Measurements from ENCODE around the gene ABLIM1. TPM values are rescaled to one million over a fixed set of nuclear protein-coding genes. Genes with fewer than 3 reads are reported as not detected.

ABLIM1 gene
- total RNA-seq, 1 experiment from 2014 or later: 62.1 TPM

- TF ChIP-seq ZSCAN18 (CRISPR knock-in tag; IDR thresholded peaks at IDR 0.05) (no peak), ZNF281 (CRISPR knock-in tag; IDR thresholded peaks at IDR 0.05) (no peak), ATF1 (CRISPR knock-in tag; IDR thresholded peaks at IDR 0.05) (no peak), ZNF121 (CRISPR knock-in tag; IDR thresholded peaks at IDR 0.05) (no peak), NFYB (CRISPR knock-in tag; conservative IDR thresholded peaks at IDR 0.05; ENCODE audit: low read depth) (no peak), ZNF512 (CRISPR knock-in tag; IDR thresholded peaks at IDR 0.05; ENCODE audit: borderline replicate concordance) (no peak)
Observed at GRCh38 chr10:114458216-114458920, 199.7 kb downstream of the ABLIM1 start (continued).

DNA sequence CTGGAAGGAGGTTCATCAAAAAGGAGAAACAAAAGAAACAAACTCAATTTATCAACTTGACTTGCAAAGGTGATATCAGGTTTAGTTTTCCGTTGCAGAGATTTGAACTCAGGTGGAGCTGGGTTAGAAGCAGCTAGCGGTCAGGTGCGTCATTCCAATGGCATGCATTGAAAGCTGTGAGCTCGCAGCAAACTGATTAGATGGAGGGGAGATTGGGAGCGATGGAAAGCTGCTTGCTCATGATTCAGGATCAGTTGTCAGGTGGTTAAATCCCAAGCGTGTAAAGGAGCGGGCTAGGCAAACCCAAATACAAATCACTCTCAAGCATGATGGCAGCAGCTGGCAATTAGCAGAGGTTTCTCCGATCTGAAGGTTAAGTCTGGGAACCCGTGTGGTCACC, 204.5 kb downstream of the ABLIM1 start:
- Mint-ChIP-seq H3K27ac (no peak overlapping the region), H3K4me3 (no peak overlapping the region), H3K9me3 (peaks cover 3% of the 10 kb centered on the region; the same call in 1 of the 2 replicates), H3K4me1 (peaks cover 16% of the 10 kb centered on the region), H3K36me3 (peaks cover 15% of the 10 kb centered on the region), H3K27me3 (ENCODE audit: low read depth) (no peaks in the 10 kb centered on the region)
- CTCF ChIA-PET: interaction anchor here (1.0 to 3.4 kb wide), 2 partner anchors 65 to 150 kb away, joined by 3 to 14 read pairs; no protein-coding TSS in a partner anchor
- DNase-seq (ENCODE audit: low spot score): no peak
- POLR2A ChIA-PET: no interaction called here
- no peak for TF ChIP-seq FOXK1 (CRISPR knock-in tag; IDR thresholded peaks at IDR 0.05)
- TF ChIP-seq, protein P1, sequence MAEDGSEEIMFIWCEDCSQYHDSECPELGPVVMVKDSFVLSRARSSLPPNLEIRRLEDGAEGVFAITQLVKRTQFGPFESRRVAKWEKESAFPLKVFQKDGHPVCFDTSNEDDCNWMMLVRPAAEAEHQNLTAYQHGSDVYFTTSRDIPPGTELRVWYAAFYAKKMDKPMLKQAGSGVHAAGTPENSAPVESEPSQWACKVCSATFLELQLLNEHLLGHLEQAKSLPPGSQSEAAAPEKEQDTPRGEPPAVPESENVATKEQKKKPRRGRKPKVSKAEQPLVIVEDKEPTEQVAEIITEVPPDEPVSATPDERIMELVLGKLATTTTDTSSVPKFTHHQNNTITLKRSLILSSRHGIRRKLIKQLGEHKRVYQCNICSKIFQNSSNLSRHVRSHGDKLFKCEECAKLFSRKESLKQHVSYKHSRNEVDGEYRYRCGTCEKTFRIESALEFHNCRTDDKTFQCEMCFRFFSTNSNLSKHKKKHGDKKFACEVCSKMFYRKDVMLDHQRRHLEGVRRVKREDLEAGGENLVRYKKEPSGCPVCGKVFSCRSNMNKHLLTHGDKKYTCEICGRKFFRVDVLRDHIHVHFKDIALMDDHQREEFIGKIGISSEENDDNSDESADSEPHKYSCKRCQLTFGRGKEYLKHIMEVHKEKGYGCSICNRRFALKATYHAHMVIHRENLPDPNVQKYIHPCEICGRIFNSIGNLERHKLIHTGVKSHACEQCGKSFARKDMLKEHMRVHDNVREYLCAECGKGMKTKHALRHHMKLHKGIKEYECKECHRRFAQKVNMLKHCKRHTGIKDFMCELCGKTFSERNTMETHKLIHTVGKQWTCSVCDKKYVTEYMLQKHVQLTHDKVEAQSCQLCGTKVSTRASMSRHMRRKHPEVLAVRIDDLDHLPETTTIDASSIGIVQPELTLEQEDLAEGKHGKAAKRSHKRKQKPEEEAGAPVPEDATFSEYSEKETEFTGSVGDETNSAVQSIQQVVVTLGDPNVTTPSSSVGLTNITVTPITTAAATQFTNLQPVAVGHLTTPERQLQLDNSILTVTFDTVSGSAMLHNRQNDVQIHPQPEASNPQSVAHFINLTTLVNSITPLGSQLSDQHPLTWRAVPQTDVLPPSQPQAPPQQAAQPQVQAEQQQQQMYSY (CRISPR knock-in tag; IDR thresholded peaks at IDR 0.05): no peak
- TF ChIP-seq FOXP1 (CRISPR knock-in tag; IDR thresholded peaks at IDR 0.05; ENCODE audit: borderline replicate concordance): no peak
- no peak for TF ChIP-seq CREM (CRISPR knock-in tag; IDR thresholded peaks at IDR 0.05)
- no peak for TF ChIP-seq NFATC4 (CRISPR knock-in tag; IDR thresholded peaks at IDR 0.05)
- TF ChIP-seq IRF2 (CRISPR knock-in tag; IDR thresholded peaks at IDR 0.05; ENCODE audit: borderline replicate concordance, low read depth): no peak
- no peak for TF ChIP-seq GTF2I (CRISPR knock-in tag; conservative IDR thresholded peaks at IDR 0.05)
- no peak for TF ChIP-seq NR1H2 (CRISPR knock-in tag; IDR thresholded peaks at IDR 0.05)
- no peak for TF ChIP-seq SMAD4 (CRISPR knock-in tag; IDR thresholded peaks at IDR 0.05)
- no peak for ATAC-seq
